OCI-M2 (cell line): Measurements from ENCODE around the gene TMEM52.

Source experiments
- DNase-seq: peaks from one replicate; lab custom pipeline; 2025; ENCODE audit not compliant: unreplicated experiment; lab: John Stamatoyannopoulos, UW

The TMEM52 gene

DNA sequence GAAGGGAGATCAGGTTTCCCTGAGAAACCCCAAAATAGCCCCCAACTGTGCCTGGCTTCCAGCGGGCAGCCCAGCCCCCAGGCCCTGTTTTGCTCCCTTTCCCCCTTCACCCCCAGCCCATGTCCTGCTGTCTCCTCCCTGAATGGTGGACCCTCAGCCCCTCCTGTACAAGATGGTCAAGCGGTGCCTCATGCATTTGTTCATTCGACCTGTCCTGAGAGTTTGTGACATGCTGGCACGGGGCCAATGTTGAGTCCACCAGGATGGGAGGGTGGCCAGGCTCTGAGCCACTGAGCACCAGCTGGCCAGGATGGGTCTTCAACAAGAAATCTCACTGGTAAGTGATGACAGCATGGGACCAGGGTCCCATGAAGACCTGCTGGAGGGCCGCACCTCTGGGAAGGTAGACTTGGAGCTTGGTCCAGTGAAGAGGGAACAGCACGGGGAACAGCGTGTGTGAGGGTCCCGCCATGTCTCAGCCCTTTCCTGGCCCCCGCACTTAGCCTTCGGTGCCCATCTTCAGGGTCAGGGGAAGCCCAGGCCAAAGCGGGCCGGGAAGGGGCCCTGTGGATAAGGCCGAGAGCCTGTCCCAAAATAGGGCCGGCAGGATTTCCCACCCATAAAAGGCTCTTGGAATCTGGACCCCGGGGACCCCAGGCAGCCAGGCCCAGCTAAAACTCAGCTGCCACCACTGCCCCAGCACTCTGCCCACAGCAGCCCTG is 3.9 kb downstream of the TMEM52 start, which contains the start of gene CALML6:
Gene CALML6 (plus strand): TSS at position 290 of the 722 bp plus-strand sequence. CDS start 21 bp downstream, at position 311.
- no peak for DNase-seq

- DNase-seq: no peak
Observed at GRCh38 chr1:1914101-1914970, 4.7 kb downstream of the TMEM52 start.

DNA sequence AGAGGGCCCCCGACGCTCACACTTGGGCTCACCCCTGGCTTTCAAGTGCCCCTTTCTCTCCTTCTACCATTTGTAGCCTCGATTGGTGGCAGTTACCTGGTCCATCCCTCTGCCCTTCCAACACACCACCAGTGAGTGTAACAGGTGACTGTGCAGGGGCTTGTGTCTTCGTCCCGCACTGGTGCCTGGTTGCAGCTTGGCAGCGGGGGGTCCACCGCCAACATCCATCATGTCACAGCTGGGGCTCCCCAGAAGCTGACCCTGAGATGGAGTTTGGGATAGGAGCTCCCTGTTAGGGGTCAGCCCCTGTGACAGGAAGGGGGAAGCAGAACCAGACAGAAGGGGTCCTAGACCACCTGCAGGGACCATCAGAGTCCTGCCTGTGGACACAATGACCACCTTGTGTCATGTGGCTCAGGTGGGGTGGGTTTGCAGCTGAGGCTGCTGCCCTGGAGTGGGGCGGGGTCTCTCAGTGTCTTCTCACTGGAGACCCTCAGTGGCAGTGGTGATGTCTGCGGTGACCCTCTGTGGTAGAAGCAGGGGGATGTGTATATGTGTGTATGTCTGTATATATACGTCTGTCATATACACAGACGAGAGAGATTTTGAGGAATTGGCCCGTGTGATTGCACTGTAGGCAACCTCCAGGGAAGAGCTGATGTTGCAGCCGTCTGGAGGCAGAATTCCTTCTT is 7.6 kb downstream of the TMEM52 start:
- DNase-seq: no peak

DNA sequence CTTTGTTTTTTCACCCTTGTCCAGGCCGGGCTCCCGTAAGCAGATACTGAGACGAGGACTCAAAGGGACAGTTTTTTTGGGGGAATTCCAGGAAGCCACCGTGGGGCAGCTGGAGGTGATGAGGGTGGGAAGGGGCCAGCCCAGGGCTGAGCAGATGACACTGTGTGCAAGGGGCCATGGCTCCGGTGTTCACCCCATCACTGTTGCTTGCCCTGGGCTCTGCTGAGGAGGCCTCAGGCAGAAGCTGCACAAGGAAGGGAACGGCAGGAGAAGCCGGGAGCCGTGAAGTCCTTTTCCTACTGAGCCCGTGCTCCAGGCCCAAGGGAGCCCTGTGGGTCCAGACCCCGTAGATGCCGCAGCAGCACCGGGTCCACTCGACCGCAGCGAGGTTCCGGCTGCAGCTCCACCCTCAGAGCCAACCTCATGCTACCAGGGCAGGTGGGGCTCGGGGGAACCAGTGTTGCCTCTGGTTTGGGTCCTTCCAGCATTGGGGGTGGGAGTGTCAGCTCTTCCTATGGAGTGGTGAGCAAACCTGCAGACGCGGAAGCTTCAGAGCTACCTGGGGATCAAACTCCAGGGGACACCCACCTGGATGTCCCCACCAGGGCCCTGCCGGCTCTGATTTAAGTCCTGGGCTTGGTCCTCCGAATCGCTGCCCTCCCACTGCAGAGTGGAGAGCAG is 8.3 kb downstream of the TMEM52 start:
- no peak for DNase-seq

GRCh38 chr1:1910033-1910465 is 9.0 kb downstream of the TMEM52 start:
- no peak for DNase-seq

- DNase-seq: no peak
Observed at GRCh38 chr1:1908506-1908791, 10.6 kb downstream of the TMEM52 start.

DNA sequence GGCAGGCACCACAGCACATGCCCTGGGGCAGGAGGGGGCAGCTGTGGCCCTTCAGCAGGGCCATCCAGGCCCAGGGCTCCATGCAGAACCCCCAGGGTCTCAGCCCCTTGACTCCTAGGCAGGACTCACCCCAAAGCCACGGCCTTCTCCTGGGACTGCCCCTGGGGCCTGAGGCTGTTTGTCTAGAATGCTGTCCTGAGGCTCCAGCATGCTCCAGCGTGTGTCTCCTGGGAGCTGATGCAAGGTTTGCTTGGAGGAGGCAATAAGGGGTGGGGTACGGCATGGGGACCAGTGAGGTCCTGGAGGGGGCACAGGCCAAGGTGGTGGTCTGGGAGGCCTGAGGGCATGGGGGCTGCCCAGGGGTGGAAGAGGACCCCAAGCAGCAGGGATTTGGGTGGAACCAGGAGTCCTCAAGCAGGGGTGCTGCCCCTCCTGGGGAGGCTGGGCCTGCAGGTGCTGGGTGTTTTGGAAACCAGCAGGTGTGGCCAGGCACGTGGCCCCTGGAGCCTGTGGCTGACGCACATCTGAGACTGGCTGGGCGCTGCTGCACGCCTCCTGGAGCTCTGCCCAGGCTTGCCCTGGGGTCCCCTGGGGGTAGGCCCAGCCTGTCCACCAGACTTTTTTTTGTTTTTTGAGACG is 11.9 kb downstream of the TMEM52 start:
- no peak for DNase-seq

DNA sequence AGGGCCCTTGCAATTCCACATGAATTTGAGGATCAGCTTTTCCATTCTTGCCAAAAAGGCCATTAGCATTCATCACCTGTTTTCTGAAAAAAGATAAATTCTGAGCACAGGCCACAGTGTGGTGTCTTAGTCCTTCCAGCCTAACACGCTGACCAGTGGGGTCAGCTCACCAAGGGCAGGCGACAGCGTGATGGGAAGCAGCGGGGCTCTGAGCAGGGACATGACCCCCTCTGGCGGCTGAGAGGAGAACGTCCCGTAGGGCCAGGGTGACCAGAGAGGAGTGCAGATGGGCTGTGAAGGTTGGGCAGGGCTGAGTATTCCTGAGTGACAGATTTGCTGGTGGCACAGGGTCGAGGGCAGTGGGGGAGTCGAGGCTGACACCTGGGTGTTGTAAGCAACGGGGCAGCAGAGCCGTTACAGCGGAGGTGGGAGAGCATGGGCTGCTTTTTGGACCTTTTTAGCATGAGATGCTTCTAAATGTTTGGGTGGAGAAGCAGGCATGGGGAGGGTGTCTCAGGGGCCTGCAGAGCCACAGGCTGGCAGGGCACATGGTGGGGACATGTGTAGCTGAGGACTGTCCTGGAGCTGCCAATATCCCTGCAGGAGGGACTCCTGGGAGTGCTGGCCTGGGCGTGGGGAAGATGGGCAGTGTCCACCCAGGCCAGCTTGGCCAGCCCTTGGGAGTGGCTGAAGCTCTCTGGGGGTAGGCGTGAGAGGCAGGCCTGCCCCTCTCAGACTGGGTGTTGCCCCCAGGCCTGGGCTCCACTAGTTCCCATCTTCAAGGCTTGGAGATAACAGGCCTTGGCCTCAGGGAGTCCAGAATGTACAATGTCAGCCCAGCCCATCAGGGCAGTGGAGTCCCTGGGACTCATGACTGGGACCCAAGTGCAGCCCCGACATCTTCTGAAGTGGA is 12.6 kb downstream of the TMEM52 start:
- DNase-seq: no peak

GRCh38 chr1:1903224-1903623 is 15.9 kb downstream of the TMEM52 start:
- DNase-seq: no peak

GRCh38 chr1:1901641-1902294 is 17.3 kb downstream of the TMEM52 start:
- DNase-seq: no peak

GRCh38 chr1:1900883-1901640 is 18.0 kb downstream of the TMEM52 start:
- DNase-seq: no peak

GRCh38 chr1:1899967-1900327 is 19.1 kb downstream of the TMEM52 start:
- DNase-seq: no peak

DNA sequence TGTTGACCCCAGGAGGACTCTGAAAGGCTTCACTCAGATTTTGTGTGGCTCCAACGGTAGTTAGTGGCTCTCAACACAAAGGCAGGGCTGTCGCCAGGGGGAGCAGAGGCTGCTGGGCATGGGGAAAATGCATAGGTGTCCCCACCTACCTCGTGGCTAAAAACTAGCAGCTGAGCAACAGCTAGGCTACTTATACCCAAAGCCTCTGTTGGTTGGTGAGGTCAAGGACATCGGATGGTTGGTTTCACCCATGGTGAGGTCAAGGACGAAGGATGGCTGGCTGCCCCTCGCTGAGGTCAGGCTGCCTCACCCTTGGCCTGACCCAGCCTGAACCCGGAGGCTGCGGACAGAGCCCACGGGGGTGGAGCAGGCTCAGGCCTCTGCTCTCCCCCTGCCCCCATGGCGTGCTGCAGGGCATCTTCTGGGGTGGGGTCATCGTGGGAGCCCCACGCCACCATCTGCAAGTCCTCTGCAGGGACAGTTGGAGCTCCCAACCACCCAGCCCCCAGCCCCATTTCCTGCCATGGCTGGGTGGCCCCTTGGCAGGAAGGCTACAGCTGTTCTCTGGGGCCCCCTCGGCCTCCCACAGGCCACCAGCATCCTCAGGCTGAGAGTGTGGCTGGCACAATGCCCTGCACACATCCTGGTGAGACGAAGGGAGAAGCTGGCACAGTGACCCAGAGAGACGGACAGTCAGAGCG is 19.7 kb downstream of the TMEM52 start:
- no peak for DNase-seq

- no peak for DNase-seq
Observed at GRCh38 chr1:1898246-1898933, 20.7 kb downstream of the TMEM52 start.

GRCh38 chr1:1895456-1896336 is 23.4 kb downstream of the TMEM52 start:
- DNase-seq: no peak

- DNase-seq: no peak
Observed at GRCh38 chr1:1895060-1895418, 24.0 kb downstream of the TMEM52 start.
